Mesendoderm (in vitro differentiated cells): Measurements from ENCODE around the gene SLC12A7.

ENCODE experiments used
- DNase-seq: peaks from one replicate; pipeline ENCODE4 v3.0.0; 2013
- H2AK5ac ChIP-seq: 2 replicates; pipeline ENCODE4 v1.6.1; 2013; ENCODE audit warnings: low read length, inconsistent platforms
- H2BK120ac ChIP-seq: 2 replicates; pipeline ENCODE4 v1.6.1; 2013; ENCODE audit warnings: low read depth, mild to moderate bottlenecking, low read length, moderate library complexity, mixed read lengths
- H2BK15ac ChIP-seq: replicated peaks from 2 replicates; pipeline ENCODE4 v1.6.1; 2013; ENCODE audit warnings: low read depth, mild to moderate bottlenecking, moderate library complexity
- H2BK5ac ChIP-seq: 2 replicates; pipeline ENCODE4 v1.6.1; 2013; ENCODE audit warnings: low read length, inconsistent platforms
- H3K18ac ChIP-seq: 2 replicates; pipeline ENCODE4 v1.6.1; 2013; ENCODE audit warnings: mild to moderate bottlenecking, low read length, mixed read lengths
- H3K23ac ChIP-seq: one replicate; pipeline ENCODE4 v1.6.1; 2013; ENCODE audit warnings: low read length
- H3K27ac ChIP-seq: 2 replicates; pipeline ENCODE4 v1.5.1; 2013; ENCODE audit warnings: low read depth, mild to moderate bottlenecking, inconsistent platforms, low read length, moderate library complexity
- H3K27me3 ChIP-seq: 2 replicates; pipeline ENCODE4 v1.6.1; 2013; ENCODE audit warnings: low read length, control low read depth, mild to moderate bottlenecking, inconsistent platforms; ENCODE audit not compliant: insufficient read depth, poor library complexity
- H3K36me3 ChIP-seq: 2 replicates; pipeline ENCODE4 v1.6.1; 2013; ENCODE audit warnings: low read length, inconsistent platforms; ENCODE audit not compliant: control insufficient read depth, insufficient read depth
- H3K4ac ChIP-seq: one replicate; pipeline ENCODE4 v1.6.1; 2013; ENCODE audit warnings: low read depth, mild to moderate bottlenecking, low read length, moderate library complexity
- H3K4me1 ChIP-seq: 2 replicates; pipeline ENCODE4 v1.6.1; 2013; ENCODE audit warnings: low read depth, low read length, inconsistent platforms; ENCODE audit not compliant: control insufficient read depth
- H3K4me2 ChIP-seq: 2 replicates; pipeline ENCODE4 v1.6.1; 2013; ENCODE audit warnings: low read length
- H3K4me3 ChIP-seq: 2 replicates; pipeline ENCODE4 v1.5.1; 2013; ENCODE audit warnings: mild to moderate bottlenecking, low read length
- H3K56ac ChIP-seq: one replicate; pipeline ENCODE4 v1.6.1; 2013; ENCODE audit warnings: low read length
- H3K79me1 ChIP-seq: 2 replicates; pipeline ENCODE4 v1.6.1; 2013; ENCODE audit warnings: low read length, inconsistent platforms
- H3K79me2 ChIP-seq: 2 replicates; pipeline ENCODE4 v1.6.1; 2013; ENCODE audit warnings: mild to moderate bottlenecking, low read length; ENCODE audit not compliant: control insufficient read depth, insufficient read depth
- H3K9ac ChIP-seq: 2 replicates; pipeline ENCODE4 v1.6.1; 2013; ENCODE audit warnings: low read length, inconsistent platforms
- H4K5ac ChIP-seq: one replicate; pipeline ENCODE4 v1.6.1; 2013; ENCODE audit warnings: low read length
- H4K8ac ChIP-seq: one replicate; pipeline ENCODE4 v1.6.1; 2013; ENCODE audit warnings: low read depth, mild to moderate bottlenecking, control low read depth, low read length, moderate library complexity
- WGBS: extraction: QIAGEN DNeasy Blood & Tissue Kit; methylation state at CpG from one replicate; pipeline ENCODE4 v1.1.7; 2013; ENCODE audit warnings: low lambda C conversion rate, missing lambda C conversion rate; ENCODE audit not compliant: insufficient coverage; ENCODE audit errors: extremely low coverage; 5-methylcytosine and 5-hydroxymethylcytosine counted together

SLC12A7 gene

DNA sequence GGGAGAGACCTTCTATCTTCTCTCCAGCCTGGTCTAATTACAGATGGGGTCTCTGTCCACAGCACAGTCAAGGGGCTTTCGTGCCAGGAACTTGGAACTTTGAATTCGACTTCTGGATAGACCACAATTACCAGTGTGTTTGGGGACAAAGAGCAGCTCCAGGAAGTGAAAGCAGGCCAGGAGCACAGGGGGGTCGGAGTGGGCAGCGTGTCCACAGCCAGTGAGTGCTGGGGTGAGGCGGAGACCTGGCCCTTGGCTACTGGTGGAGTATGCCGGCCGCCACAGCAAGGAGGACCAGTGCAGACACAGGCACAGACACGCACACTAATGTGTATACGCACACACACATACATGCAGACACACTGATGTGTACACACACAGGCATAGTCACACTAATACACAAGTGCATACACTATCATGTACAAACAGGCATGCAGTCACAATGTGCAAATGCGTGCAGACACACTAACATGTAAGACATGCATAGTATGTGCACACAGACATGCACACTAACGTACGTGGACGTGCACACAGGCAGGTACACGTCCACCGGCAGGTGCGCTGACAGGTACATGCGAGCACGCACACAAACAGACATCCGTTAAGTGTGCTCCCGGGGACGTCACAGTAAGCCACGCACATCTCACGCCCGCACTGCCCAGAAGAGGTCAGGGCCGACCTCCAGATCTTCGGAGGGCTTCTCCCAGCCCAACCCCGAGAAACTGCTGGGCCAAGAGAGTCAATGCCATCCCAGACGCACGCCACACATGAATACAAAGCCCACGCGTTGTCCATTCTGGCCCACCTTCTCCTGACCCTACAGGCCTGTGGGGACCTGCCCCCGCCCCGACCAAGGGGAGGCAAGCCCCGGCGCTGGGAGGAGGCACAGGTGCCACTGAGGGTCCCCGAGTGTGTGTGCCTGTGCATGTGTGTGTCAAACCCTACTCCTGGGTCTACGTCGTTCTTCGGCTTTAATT, 56.8 kb downstream of the SLC12A7 start:
- Histone ChIP-seq H3K4ac (no peak overlapping the region), H3K27me3 (no peaks in the 10 kb centered on the region), H3K27ac (no peak overlapping the region), H3K56ac (no peak overlapping the region), H3K4me1 (no peaks in the 10 kb centered on the region), H3K79me2 (no peaks in the 10 kb centered on the region), H3K18ac (no peak overlapping the region), H2AK5ac (no peak overlapping the region), H2BK5ac (no peak overlapping the region), H4K8ac (no peak overlapping the region), H3K4me2 (no peak overlapping the region), H3K36me3 (no peaks in the 10 kb centered on the region), H3K9ac (no peak overlapping the region), H3K23ac (no peak overlapping the region), H2BK120ac (no peak overlapping the region), H3K4me3 (no peak overlapping the region), H3K79me1 (no peaks in the 10 kb centered on the region), H4K5ac (no peak overlapping the region), H2BK15ac (no peak overlapping the region)
- no peak for DNase-seq
- no CpG with 5 or more reads among the region's 39 CpGs for WGBS

- WGBS: no CpG with 5 or more reads among the region's 39 CpGs
- H3K4me1 ChIP-seq: no peaks in the 10 kb centered on the region
- H3K4me2 ChIP-seq: no peak overlapping the region
- H3K56ac ChIP-seq: no peak overlapping the region
- no peak overlapping the region for H3K23ac ChIP-seq
- H3K9ac ChIP-seq: no peak overlapping the region
- no peak overlapping the region for H3K27ac ChIP-seq
- no peak overlapping the region for H3K18ac ChIP-seq
- no peak overlapping the region for H4K8ac ChIP-seq
- H3K79me2 ChIP-seq: no peaks in the 10 kb centered on the region
- no peak overlapping the region for H2BK5ac ChIP-seq
- no peak overlapping the region for H4K5ac ChIP-seq
- no peak overlapping the region for H2AK5ac ChIP-seq
- H3K27me3 ChIP-seq: no peaks in the 10 kb centered on the region
- no peak overlapping the region for H3K4ac ChIP-seq
- no peak overlapping the region for H2BK15ac ChIP-seq
- no peaks in the 10 kb centered on the region for H3K79me1 ChIP-seq
- no peak for DNase-seq
- no peak overlapping the region for H2BK120ac ChIP-seq
- no peaks in the 10 kb centered on the region for H3K36me3 ChIP-seq
- no peak overlapping the region for H3K4me3 ChIP-seq
Measured at GRCh38 chr5:1054018-1054798, 57.7 kb downstream of the SLC12A7 start.

GRCh38 chr5:1053391-1054017, 58.4 kb downstream of the SLC12A7 start:
- DNase-seq: no peak
- Histone ChIP-seq H3K56ac (no peak overlapping the region), H2BK5ac (no peak overlapping the region), H3K79me2 (no peaks in the 10 kb centered on the region), H3K4me1 (no peaks in the 10 kb centered on the region), H3K4ac (no peak overlapping the region), H2BK15ac (no peak overlapping the region), H3K23ac (no peak overlapping the region), H2AK5ac (no peak overlapping the region), H4K8ac (no peak overlapping the region), H3K4me2 (no peak overlapping the region), H4K5ac (no peak overlapping the region), H3K79me1 (no peaks in the 10 kb centered on the region), H3K27ac (no peak overlapping the region), H3K36me3 (no peaks in the 10 kb centered on the region), H2BK120ac (no peak overlapping the region), H3K9ac (no peak overlapping the region), H3K4me3 (no peak overlapping the region), H3K18ac (no peak overlapping the region), H3K27me3 (no peaks in the 10 kb centered on the region)
- WGBS: no CpG with 5 or more reads among the region's 32 CpGs

- Histone ChIP-seq H3K56ac (no peak overlapping the region), H3K27me3 (no peaks in the 10 kb centered on the region), H3K4me1 (no peaks in the 10 kb centered on the region), H3K18ac (no peak overlapping the region), H3K23ac (no peak overlapping the region), H3K4ac (no peak overlapping the region), H3K79me2 (no peaks in the 10 kb centered on the region), H3K4me2 (no peak overlapping the region), H3K36me3 (no peaks in the 10 kb centered on the region), H2BK120ac (no peak overlapping the region), H4K5ac (no peak overlapping the region), H4K8ac (no peak overlapping the region), H3K4me3 (no peak overlapping the region), H2BK15ac (no peak overlapping the region), H3K9ac (no peak overlapping the region), H2AK5ac (no peak overlapping the region), H2BK5ac (no peak overlapping the region), H3K27ac (no peak overlapping the region), H3K79me1 (no peaks in the 10 kb centered on the region)
- no CpG with 5 or more reads among the region's 29 CpGs for WGBS
- no peak for DNase-seq
Measured at GRCh38 chr5:1052641-1053390, 59.0 kb downstream of the SLC12A7 start.

- no peak overlapping the region for H2AK5ac ChIP-seq
- no peak overlapping the region for H3K4me3 ChIP-seq
- no peak overlapping the region for H3K4me2 ChIP-seq
- H3K18ac ChIP-seq: no peak overlapping the region
- H3K23ac ChIP-seq: no peak overlapping the region
- no peak overlapping the region for H3K9ac ChIP-seq
- no peaks in the 10 kb centered on the region for H3K79me1 ChIP-seq
- H2BK5ac ChIP-seq: no peak overlapping the region
- no peak overlapping the region for H3K56ac ChIP-seq
- H4K5ac ChIP-seq: no peak overlapping the region
- H2BK15ac ChIP-seq: no peak overlapping the region
- H3K79me2 ChIP-seq: no peaks in the 10 kb centered on the region
- no peaks in the 10 kb centered on the region for H3K36me3 ChIP-seq
- no peaks in the 10 kb centered on the region for H3K27me3 ChIP-seq
- DNase-seq: no peak
- H3K4ac ChIP-seq: no peak overlapping the region
- no peaks in the 10 kb centered on the region for H3K4me1 ChIP-seq
- WGBS: no CpG with 5 or more reads among the region's 17 CpGs
- no peak overlapping the region for H4K8ac ChIP-seq
- H2BK120ac ChIP-seq: no peak overlapping the region
- no peak overlapping the region for H3K27ac ChIP-seq
Measured at GRCh38 chr5:1052076-1052475, 59.8 kb downstream of the SLC12A7 start.
